SK-N-MC (cell line): Measurements from ENCODE around the gene FXYD7.

Experiments used
- EZH2 ChIP-seq: fragments of 200-600 bp; sonication (generic); IDR thresholded peaks from one replicate; pipeline ENCODE4 v1.6.1; 2017; ENCODE audit warnings: antibody characterized with exemption
- FOXP2 ChIP-seq: optimal IDR thresholded peaks from 2 replicates; pipeline ENCODE3; 2011; ENCODE audit warnings: mild to moderate bottlenecking, moderate library complexity; ENCODE audit not compliant: insufficient read depth; ENCODE audit errors: extremely low read length, control extremely low read depth
- POLR2AphosphoS5 ChIP-seq: IDR thresholded peaks from 2 replicates; pipeline ENCODE4 v1.6.1; 2012; ENCODE audit warnings: mild to moderate bottlenecking, low read depth, low read length, borderline replicate concordance

DNA sequence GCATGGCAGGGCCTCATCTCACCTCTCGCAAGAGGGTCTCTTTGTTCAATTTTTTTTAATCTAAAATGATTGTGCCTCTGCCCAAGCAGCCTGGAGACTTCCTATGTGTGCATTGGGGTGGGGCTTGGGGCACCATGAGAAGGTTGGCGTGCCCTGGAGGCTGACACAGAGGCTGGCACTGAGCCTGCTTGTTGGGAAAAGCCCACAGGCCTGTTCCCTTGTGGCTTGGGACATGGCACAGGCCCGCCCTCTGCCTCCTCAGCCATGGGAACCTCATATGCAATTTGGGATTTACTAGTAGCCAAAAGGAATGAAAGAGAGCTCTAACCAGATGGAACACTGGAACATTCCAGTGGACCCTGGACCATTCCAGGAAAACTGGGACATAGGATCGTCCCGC is 19.5 kb upstream of the FXYD7 start:
- TF ChIP-seq POLR2AphosphoS5 (no peak), EZH2 (no peak), FOXP2 (no peak)
